ENCODE data around the gene PITPNB. TPM values are rescaled to one million over a fixed set of nuclear protein-coding genes. Genes with fewer than 3 reads are reported as not detected.

PITPNB gene
- polyA plus RNA-seq, 1 donor (not counting 4 experiments of a cell fraction or from before 2014, with no cell fraction given) = 81.6 TPM

GRCh38 chr22:27832606-27833005 lies 86.5 kb downstream of the PITPNB start:
- Histone ChIP-seq H3K9me1 (ENCODE audit: control insufficient read depth, extremely low read depth, insufficient read depth, low read length) (no peaks in the 10 kb centered on the region), H3K4me2 (ENCODE audit: control insufficient read depth, extremely low read depth, insufficient read depth, low read depth, low read length) (no peak overlapping the region), H3K27ac (ENCODE audit: control insufficient read depth, insufficient read depth, low read length) (no peak overlapping the region), H3K4me3 (ENCODE audit: control insufficient read depth in 2 of 3, extremely low read depth in 1 of 3, insufficient read depth in 2 of 3, low read depth in 1 of 3, low read length in 3 of 3) (no peak overlapping the region), H3K9ac (ENCODE audit: control insufficient read depth, extremely low read depth, insufficient read depth, low read length) (no peak overlapping the region), H3K9me3 (ENCODE audit: control insufficient read depth, low read depth, low read length) (no peaks in the 10 kb centered on the region), H3K79me2 (ENCODE audit: control insufficient read depth, insufficient read depth, low read length) (no peaks in the 10 kb centered on the region), H4K20me1 (ENCODE audit: control insufficient read depth, extremely low read depth, insufficient read depth, low read length) (no peaks in the 10 kb centered on the region), H2AFZ (ENCODE audit: control insufficient read depth, low read length) (no peak overlapping the region), H3K4me1 (ENCODE audit: control insufficient read depth, extremely low read depth, insufficient read depth, low read length) (peaks cover 8% of the 10 kb centered on the region), H3K36me3 (ENCODE audit: control insufficient read depth in 2 of 2, extremely low read depth in 1 of 2, insufficient read depth in 2 of 2, low read length in 2 of 2) (no peaks in the 10 kb centered on the region), H3K27me3 (ENCODE audit: control insufficient read depth, extremely low read depth, insufficient read depth, low read length) (no peaks in the 10 kb centered on the region)
- DNase-seq (ENCODE audit: low read depth, low spot score) = no peak
- dilution Hi-C loops (cut with MboI; ENCODE audit: extremely low pct_ligation_motif_present, low sequenced_read_pairs) = no loop called here
- FAIRE-seq = no peak
- TF ChIP-seq EZH2 (IDR thresholded peaks at IDR 0.05; ENCODE audit: low read length) = no peak

DNA sequence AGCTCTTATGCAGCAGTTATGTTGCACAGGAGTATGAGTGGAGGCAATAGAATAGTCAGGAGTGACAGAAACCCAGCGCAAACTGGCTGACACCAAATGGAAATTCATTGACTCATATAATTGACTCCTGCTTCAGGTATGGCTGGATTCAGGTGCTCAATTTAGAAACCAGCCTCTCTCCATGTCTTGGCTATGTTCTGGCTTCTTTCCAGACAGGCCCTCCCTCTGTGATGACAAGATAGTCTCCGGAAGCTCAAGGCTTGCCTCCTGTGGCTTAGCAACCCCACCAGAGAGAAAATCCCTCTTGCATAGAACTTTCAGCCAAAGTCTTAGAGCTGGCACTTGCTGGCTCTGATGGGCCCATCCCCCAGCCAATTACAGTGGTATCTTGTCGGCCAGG lies 89.4 kb downstream of the PITPNB start:
- Histone ChIP-seq H3K4me3 (ENCODE audit: control insufficient read depth in 2 of 3, extremely low read depth in 1 of 3, insufficient read depth in 2 of 3, low read depth in 1 of 3, low read length in 3 of 3) (no peak overlapping the region), H2AFZ (ENCODE audit: control insufficient read depth, low read length) (no peak overlapping the region), H4K20me1 (ENCODE audit: control insufficient read depth, extremely low read depth, insufficient read depth, low read length) (no peaks in the 10 kb centered on the region), H3K27me3 (ENCODE audit: control insufficient read depth, extremely low read depth, insufficient read depth, low read length) (no peaks in the 10 kb centered on the region), H3K4me2 (ENCODE audit: control insufficient read depth, extremely low read depth, insufficient read depth, low read depth, low read length) (no peak overlapping the region), H3K27ac (ENCODE audit: control insufficient read depth, insufficient read depth, low read length) (no peak overlapping the region), H3K9me1 (ENCODE audit: control insufficient read depth, extremely low read depth, insufficient read depth, low read length) (no peaks in the 10 kb centered on the region), H3K9me3 (ENCODE audit: control insufficient read depth, low read depth, low read length) (no peaks in the 10 kb centered on the region), H3K9ac (ENCODE audit: control insufficient read depth, extremely low read depth, insufficient read depth, low read length) (no peak overlapping the region), H3K4me1 (ENCODE audit: control insufficient read depth, extremely low read depth, insufficient read depth, low read length) (peaks cover 8% of the 10 kb centered on the region), H3K79me2 (ENCODE audit: control insufficient read depth, insufficient read depth, low read length) (no peaks in the 10 kb centered on the region), H3K36me3 (ENCODE audit: control insufficient read depth in 2 of 2, extremely low read depth in 1 of 2, insufficient read depth in 2 of 2, low read length in 2 of 2) (no peaks in the 10 kb centered on the region)
- DNase-seq (ENCODE audit: low read depth, low spot score) = no peak
- TF ChIP-seq EZH2 (IDR thresholded peaks at IDR 0.05; ENCODE audit: low read length) (no peak), CTCF (optimal IDR thresholded peaks at IDR 0.05 in 1 of 3, IDR thresholded peaks at IDR 0.05 in 1 of 3, conservative IDR thresholded peaks at IDR 0.05 in 1 of 3; ENCODE audit: extremely low read depth in 1 of 3, insufficient read depth in 2 of 3, low read length in 3 of 3) (no peak)
- no peak for FAIRE-seq
- dilution Hi-C loops (cut with MboI; ENCODE audit: extremely low pct_ligation_motif_present, low sequenced_read_pairs) = no loop called here

Data from keratinocyte (primary cell).